ENCODE results near the gene MEPE. TPM values are rescaled to one million over a fixed set of nuclear protein-coding genes. Genes with fewer than 3 reads are reported as not detected.

The MEPE gene
- total RNA-seq, 4 donors from 2014 or later: not detected

DNA sequence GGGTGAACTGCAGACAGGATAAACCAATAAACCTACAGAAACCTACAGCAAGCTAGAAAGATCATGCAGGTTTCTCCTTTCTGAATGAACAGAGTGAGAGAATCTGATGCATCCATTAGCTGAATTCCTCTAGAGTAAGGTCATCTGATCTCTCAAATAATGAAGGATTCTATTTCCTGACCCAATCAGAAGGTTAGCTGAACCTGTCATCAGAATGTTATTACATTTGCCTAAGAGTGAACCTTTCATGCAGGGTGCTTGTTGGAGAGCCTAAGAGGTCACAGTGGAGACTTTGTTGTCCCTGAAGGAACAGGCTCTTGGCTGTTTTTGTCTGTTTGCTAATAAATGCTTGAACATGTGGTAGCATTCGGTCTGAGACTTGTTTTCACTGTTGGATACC is 24.0 kb downstream of the MEPE start:
- WGBS, 2 donors (ENCODE audit: low coverage in 1 of 2): 35 to 71% methylated on average over 1 of the region's 1 CpG
- TF ChIP-seq, protein P1, sequence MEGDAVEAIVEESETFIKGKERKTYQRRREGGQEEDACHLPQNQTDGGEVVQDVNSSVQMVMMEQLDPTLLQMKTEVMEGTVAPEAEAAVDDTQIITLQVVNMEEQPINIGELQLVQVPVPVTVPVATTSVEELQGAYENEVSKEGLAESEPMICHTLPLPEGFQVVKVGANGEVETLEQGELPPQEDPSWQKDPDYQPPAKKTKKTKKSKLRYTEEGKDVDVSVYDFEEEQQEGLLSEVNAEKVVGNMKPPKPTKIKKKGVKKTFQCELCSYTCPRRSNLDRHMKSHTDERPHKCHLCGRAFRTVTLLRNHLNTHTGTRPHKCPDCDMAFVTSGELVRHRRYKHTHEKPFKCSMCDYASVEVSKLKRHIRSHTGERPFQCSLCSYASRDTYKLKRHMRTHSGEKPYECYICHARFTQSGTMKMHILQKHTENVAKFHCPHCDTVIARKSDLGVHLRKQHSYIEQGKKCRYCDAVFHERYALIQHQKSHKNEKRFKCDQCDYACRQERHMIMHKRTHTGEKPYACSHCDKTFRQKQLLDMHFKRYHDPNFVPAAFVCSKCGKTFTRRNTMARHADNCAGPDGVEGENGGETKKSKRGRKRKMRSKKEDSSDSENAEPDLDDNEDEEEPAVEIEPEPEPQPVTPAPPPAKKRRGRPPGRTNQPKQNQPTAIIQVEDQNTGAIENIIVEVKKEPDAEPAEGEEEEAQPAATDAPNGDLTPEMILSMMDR (IDR thresholded peaks at IDR 0.05): no peak
- no peak for TF ChIP-seq POLR2A (IDR thresholded peaks at IDR 0.05)
- TF ChIP-seq POLR2AphosphoS5 (IDR thresholded peaks at IDR 0.05): no peak
- TF ChIP-seq EP300 (IDR thresholded peaks at IDR 0.05; ENCODE audit: low read depth): no peak
- no peak overlapping the region for H3K27ac ChIP-seq
- no peaks in the 10 kb centered on the region for H3K27me3 ChIP-seq
- intact Hi-C loops (cut with DNase I; ENCODE audit: low total_unique reads) (loop anchor here (5.0 to 10.0 kb wide), 2 partner anchors 648 to 1880 kb away; no protein-coding TSS in a partner anchor), in situ Hi-C loops (cut with MboI; ENCODE audit: low pct_ligation_motif_present in 1 of 4, low pct_unique_long_range_greater_than_20kb in 1 of 4, low sequenced_read_pairs in 3 of 4) (loop anchor here (5.0 to 25.0 kb wide), 5 partner anchors 115 to 648 kb away; partner anchors contain the start of gene SPP1 (in 1 of the 4))
- H3K36me3 ChIP-seq: no peaks in the 10 kb centered on the region
- no peaks in the 10 kb centered on the region for H3K9me3 ChIP-seq
- no peaks in the 10 kb centered on the region for H3K4me1 ChIP-seq
- H3K4me3 ChIP-seq: no peak overlapping the region
- no peak for DNase-seq

DNA sequence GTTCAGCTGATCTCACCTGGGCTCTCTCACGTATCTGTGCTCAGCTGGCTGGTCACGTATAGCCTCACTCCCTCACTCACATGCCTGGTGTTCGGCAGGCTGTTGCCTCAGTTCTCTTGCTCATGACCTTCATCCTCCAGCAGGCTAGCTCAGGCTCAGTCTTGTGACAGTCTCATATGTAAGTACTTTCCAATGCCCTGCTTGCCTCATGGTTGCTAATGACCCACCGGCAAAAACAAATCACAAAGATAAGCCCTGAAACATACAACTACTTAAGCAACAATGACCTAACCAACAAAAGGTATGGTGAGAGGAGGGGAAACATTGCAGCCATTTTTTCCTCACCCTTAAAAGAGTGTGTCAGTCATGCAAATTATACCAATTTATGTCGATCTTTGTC is 25.0 kb downstream of the MEPE start:
- TF ChIP-seq POLR2AphosphoS5 (IDR thresholded peaks at IDR 0.05) (no peak), POLR2A (IDR thresholded peaks at IDR 0.05) (no peak)
- TF ChIP-seq, protein P1 (IDR thresholded peaks at IDR 0.05): no peak
- no peak for DNase-seq
- H3K27ac ChIP-seq: no peak overlapping the region
- intact Hi-C loops (cut with DNase I; ENCODE audit: low total_unique reads): loop anchor here (5.0 to 10.0 kb wide), 2 partner anchors 647 to 1880 kb away; no protein-coding TSS in a partner anchor
- no peaks in the 10 kb centered on the region for H3K9me3 ChIP-seq
- no peaks in the 10 kb centered on the region for H3K4me1 ChIP-seq
- no peak overlapping the region for H3K4me3 ChIP-seq
- H3K27me3 ChIP-seq: no peaks in the 10 kb centered on the region
- in situ Hi-C loops (cut with MboI; ENCODE audit: low pct_ligation_motif_present in 1 of 4, low pct_unique_long_range_greater_than_20kb in 1 of 4, low sequenced_read_pairs in 3 of 4): loop anchor here (5.0 to 25.0 kb wide), 5 partner anchors 115 to 647 kb away; partner anchors contain the start of gene SPP1 (in 1 of the 4)
- WGBS, 2 donors (ENCODE audit: low coverage in 1 of 2): 28 to 58% methylated on average over 3 to 5 of the region's 5 CpGs
- no peaks in the 10 kb centered on the region for H3K36me3 ChIP-seq

DNA sequence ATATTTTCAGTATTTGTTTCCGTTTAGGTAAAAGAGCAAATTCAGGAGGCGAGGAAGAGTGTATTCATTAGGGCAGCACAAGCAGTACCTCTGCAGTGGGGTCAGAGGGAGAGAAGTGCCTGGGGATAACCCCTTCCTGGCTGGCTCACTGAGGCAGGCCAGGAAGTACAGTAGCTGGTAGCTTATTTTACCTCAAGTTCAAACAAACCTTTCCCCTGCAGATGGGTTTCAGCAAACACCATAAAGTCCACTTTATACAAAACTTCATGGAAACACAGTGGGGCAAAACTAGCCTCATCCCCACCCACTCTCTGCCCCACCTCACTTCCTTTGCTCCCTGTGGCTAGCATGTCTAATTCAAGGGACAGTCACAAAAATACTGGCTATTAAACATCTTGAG is 29.5 kb downstream of the MEPE start:
- Histone ChIP-seq H3K36me3 (no peaks in the 10 kb centered on the region), H3K4me1 (peaks cover 0 to 17% (median 4%) of the 10 kb centered on the region in 4 donors), H3K27me3 (no peaks in the 10 kb centered on the region), H3K9me3 (no peaks in the 10 kb centered on the region), H3K4me3 (no peak overlapping the region), H3K27ac (no peak overlapping the region)
- in situ Hi-C loops (cut with MboI; ENCODE audit: low pct_ligation_motif_present in 1 of 4, low pct_unique_long_range_greater_than_20kb in 1 of 4, low sequenced_read_pairs in 3 of 4): loop anchor here in 2 of 4 donors (25.0 kb wide), 1 partner anchor 350 kb away; no protein-coding TSS in a partner anchor
- 81 to 100% methylated on average over 2 of the region's 2 CpGs for WGBS, 2 donors (ENCODE audit: low coverage in 1 of 2)
- intact Hi-C loops (cut with DNase I; ENCODE audit: low total_unique reads): loop anchor here (5.0 kb wide), 1 partner anchor 105 kb away; no protein-coding TSS in a partner anchor
- TF ChIP-seq POLR2AphosphoS5 (IDR thresholded peaks at IDR 0.05): no peak
- no peak for DNase-seq

DNA sequence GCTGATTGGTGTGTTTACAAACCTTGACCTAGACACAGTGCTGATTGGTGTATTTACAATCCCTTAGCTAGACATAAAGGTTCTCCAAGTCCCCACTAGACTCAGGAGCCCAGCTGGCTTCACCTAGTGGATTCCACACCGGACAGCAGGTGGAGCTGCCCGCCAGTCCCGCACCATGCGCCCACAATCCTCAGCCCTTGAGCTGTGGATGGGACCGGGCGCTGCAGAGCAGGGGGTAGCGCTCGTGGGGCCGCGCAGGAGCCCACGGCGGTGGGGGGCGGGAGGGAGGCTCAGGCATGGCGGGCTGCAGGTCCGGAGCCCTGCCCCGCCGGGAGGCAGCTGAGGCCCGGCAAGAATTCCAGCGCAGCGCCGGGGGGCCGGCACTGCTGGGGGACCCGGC is 30.7 kb downstream of the MEPE start:
- no peak overlapping the region for H3K27ac ChIP-seq
- no peak overlapping the region for H3K4me3 ChIP-seq
- in situ Hi-C loops (cut with MboI; ENCODE audit: low pct_ligation_motif_present in 1 of 4, low pct_unique_long_range_greater_than_20kb in 1 of 4, low sequenced_read_pairs in 3 of 4) (loop anchor here in 2 of 4 donors (25.0 kb wide), 1 partner anchor 349 kb away; no protein-coding TSS in a partner anchor), intact Hi-C loops (cut with DNase I; ENCODE audit: low total_unique reads) (loop anchor here (5.0 kb wide), 1 partner anchor 104 kb away; no protein-coding TSS in a partner anchor)
- peaks cover 0 to 17% (median 4%) of the 10 kb centered on the region in 4 donors for H3K4me1 ChIP-seq
- TF ChIP-seq, protein P1 (IDR thresholded peaks at IDR 0.05): no peak
- no peak for TF ChIP-seq POLR2AphosphoS5 (IDR thresholded peaks at IDR 0.05)
- TF ChIP-seq EP300 (IDR thresholded peaks at IDR 0.05; ENCODE audit: low read depth): no peak
- no peak for TF ChIP-seq POLR2A (IDR thresholded peaks at IDR 0.05)
- no peaks in the 10 kb centered on the region for H3K36me3 ChIP-seq
- no peaks in the 10 kb centered on the region for H3K9me3 ChIP-seq
- H3K27me3 ChIP-seq: no peaks in the 10 kb centered on the region
- WGBS, 2 donors (ENCODE audit: low coverage in 1 of 2): 50% methylated on average over 2 of the region's 23 CpGs; no CpG with 5 or more reads in 1 of the 2 donors
- DNase-seq: no peak
